Activated CD8-positive, alpha-beta memory T cell treated with anti-CD3 and anti-CD28 coated beads, Interleukin-2, amount 50 U/mL, for 24 hours (primary cell): ENCODE data around the gene EFNA3.

Source experiments
- DNase-seq: peaks from one replicate; pipeline ENCODE4 v3.0.0-alpha.2; 2020; ENCODE audit errors: extremely low read depth

The EFNA3 gene

GRCh38 chr1:155078469-155079209, at the start of gene EFNA3:
Gene EFNA3, plus strand, starts transcription at chr1:155078837. Its CDS starts 105 bp downstream, at chr1:155078942.
- DNase-seq = no peak

DNA sequence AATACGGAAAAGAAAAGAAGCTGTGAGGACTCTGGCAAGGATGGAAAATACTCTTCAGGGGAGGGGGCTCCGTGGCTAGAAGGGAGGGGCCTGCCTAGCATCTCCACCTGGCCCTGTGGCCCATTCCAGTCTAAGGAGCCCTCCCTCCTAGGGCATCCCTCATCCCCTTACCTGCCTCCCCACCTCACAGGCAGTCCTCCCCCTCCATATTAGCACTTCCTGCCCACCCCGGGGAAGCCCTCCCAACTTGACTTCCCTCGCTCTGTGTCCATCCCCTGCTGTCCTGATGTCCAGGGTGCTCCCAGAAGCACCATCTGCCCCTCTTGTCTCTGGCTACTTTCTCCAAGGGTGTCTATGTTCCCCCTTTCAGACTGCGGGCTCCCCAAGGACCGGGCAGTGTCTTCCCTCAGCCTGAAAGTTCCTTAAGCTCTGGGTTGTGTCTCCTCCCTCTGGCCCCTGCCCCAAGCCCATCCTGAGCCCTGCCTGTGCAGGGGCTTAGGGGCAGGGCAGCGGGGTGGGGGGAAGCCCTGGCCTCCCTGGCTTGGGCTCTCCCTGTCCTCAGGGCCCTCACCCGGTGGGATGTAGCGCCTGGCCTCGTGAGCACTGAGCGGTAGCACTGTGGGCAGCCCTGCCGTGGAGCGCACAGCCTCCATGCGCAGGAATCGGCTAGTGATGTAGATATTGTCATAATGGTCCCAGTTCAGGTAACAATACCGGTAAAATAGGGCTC, 49.0 kb upstream of the EFNA3 start:
- DNase-seq = no peak

DNA sequence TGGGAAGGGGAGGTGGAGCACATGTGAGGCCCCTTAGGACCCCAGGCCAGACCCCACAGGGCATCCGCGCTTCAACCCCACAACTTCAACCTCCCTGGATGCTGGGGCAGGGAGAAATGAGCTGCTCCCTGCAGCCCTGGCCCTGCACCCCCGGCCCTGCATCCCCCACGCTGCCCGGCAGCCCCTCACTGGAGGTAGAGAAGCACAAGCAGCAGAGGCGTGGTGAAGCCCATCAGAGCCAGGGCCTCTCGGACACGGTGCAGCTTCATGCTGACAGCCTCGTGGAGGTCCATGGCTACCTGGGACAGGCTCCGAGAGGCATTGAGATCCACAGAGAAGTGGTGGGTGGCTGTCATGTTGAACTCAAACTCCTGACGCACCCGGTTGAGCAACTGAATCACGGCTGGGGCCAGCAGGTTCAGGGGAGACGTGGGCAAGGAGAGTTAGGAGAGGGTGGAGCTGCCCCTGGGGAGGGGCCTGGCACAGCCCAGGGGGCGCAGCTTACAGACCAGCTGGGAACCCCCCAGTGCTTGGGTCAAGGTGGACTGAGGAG, 48.3 kb upstream of the EFNA3 start:
- no peak for DNase-seq

GRCh38 chr1:155030899-155031298, 47.7 kb upstream of the EFNA3 start:
- DNase-seq = no peak

DNA sequence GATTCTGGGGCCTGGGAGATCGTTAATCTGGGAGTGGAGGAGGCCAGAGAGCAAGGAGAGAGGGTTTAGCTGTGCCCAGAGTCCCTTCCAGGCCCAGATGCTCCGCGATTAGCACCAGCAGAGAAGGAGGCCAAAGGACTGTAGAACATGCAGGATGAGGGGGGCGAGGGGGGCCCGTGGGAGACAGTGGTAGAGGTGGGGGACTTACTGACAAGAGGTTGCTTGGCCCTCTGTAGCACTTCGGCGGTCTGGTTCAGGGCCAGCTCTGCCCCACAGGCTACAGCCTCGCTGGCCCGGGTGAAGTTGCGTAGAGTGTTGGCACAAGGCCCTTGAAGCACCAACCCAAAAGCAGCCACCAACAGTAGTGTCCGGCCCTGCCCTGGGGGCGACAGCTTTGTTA, 45.8 kb upstream of the EFNA3 start:
- DNase-seq = no peak

DNA sequence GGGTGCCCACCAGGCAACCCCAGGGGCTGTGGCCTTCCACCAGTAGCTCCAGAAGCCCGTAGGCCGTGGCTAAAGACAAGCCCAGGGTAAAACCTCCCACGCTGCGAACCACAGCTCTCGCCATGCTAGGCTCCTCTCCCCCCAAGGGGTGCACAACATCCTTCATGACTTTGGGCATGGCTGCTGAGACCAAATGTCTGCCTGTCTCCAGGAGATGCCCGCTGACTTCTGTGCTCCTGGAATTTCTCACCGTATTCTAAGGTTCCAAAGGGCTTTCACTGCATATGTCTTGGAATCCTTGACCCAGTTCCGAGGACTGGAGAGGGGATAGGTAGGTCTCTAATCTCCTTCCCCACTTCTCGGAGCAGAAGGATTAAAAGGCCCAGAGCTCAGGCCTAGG, 45.1 kb upstream of the EFNA3 start, which contains the start of the genes DCST1 and DCST2:
Gene DCST1, plus strand, starts transcription at position 301 of the 400 bp plus-strand sequence. CDS start 213 bp downstream, outside the sequence.
Gene DCST2, minus strand, starts transcription at position 258 of the 400 bp plus-strand sequence. Its CDS starts 80 bp downstream, at position 178.
- DNase-seq = no peak

GRCh38 chr1:155034318-155035208, 44.1 kb upstream of the EFNA3 start:
- DNase-seq = no peak

DNA sequence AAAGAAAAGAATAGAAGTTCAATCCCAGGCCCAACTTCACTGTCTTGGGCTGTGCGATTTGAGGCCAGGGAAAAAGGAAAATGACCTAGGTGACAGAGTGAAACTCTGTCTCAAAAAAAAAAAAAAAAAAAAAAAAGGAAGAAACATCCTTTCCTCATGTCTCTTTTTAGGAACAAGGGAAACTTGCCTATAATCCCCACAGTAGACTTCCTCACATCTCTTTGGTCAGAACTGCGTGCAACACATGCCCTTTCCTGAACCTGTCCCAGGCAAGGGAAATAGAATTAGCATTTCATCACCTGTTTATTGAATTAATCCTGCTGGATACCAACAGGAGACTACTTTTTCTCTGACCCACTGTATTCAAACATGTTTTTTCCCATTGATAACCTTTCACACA, 42.7 kb upstream of the EFNA3 start:
- DNase-seq = no peak

DNA sequence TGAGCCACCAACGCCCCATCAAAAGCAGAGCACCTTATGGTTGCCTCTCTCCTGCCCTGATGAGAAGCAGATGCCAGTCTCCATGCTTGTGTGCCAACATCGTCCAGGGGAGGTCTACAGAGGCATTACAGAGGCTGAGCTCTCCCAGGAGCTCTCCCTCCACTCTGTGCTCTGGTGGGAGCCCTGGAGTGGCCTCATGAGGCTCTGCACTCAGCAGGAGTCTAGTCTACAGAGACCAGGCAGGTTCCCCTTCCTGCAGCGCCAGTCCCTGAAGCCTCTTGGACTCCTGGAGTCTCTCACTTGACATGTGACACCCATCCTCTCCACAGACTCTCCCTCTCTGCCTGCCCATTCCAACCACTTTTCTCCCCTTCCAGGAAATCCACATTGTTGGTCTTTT, 41.6 kb upstream of the EFNA3 start:
- DNase-seq = no peak

DNA sequence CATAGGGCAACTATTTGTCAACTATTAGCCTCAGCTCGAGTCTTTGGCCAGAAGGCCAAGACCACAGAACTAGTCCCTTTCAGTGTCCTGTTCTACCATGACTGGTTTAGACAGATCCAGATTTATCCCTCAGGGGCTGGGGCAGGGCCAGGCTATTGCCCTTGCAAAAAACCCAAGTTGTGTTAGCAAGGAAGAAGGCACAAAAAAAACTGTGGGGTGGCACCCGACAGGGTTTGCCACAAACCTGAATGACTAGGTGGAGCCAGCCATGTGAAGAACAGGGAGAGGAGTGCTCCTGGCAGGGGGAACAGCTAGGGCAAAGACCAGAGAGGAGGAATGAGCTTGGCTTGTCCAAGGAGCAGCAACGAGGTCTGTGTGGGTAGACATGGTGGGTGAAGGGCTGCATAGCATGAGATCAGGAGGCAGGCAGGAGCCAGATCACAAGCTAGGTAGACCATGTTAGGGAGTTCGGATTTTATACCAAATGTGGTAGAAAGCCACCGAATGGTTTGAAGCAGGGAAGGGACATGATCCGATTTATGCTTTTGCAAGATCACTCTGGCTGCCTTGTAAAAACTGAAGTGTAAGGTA, 40.7 kb upstream of the EFNA3 start:
- DNase-seq = no peak

DNA sequence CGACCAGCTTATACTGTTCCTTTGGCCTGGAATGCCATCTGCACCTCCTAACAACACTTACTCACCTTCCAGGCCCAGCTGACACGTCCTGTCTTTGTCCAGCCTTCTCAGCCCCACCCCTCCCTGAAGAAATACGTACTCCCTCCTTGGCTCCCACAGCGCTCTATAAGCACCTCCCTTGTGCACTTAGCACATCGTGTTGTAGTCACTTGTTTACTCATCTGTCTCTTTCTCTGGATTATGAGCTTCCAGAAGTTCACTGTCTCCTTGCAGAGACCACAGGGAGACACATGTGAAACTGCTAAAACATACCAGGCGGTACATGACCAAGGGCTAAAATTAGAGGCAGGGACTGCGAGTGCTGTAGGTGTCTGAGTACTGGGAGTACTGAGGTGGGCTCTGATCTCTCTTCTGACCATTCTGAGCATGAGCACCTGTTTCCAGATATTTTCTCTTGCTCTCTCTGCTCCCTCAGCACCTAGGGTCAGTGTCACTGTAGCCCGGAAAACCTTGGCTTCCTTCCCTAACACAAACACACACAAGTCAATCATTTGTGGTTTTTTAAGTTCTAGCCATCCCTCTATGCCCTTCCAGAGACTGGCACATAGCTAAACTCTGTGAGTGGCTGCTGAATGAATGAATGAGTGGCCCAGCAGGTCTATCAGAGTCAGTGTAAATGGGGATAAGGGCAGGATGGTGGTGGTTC, 39.9 kb upstream of the EFNA3 start:
- DNase-seq = no peak

DNA sequence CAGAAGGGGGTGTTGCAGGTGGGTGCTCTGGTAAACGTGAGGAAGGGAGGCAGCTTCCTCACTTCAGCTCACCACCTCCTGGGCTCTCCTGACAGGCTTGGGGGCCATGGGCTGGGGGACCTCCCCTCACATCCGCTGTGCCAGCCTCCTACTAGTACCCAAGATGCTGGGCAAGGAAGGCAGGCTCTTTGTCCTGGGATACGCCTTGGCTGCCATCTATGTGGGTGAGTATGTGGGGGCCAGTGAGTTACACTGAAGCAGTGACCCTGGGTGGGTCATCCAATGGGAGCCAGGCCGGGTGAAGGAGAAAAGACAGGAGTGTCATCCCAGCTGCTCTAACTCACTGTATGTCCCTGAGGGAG, 39.3 kb upstream of the EFNA3 start:
- DNase-seq = no peak

DNA sequence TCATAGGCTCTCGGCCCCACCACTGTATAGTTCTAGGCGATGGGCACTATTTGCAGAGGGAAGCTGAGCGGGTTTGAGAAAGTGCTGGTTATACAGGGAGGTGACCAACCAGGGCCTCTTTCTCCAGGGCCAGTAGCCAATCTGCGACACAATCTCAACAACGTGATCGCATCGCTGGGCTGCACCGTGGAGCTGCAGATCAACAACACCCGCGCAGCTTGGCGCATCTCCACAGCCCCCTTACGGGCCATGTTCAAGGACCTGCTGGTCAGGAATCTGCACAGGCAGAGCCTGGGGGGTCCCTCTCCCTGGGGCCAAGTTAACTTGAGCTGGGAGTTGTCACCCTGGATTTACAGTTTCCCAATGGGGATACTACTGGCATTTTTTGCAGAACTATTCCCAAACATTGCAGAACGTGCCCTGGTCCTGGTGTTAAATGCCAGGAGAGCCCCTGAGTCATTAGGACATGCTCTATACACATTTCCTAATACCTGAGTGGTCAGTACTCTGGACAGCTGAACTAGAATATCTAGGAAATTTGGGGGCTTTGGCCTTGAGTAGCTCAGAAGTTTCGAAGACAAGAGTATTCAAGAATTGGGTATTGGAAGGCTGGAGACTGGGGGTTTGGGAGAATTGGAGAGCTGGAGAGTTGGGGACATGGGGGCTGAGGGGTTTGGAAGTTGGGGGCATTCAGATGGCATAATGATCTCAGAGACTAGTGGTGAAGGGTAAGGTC, 38.1 kb upstream of the EFNA3 start:
- no peak for DNase-seq

DNA sequence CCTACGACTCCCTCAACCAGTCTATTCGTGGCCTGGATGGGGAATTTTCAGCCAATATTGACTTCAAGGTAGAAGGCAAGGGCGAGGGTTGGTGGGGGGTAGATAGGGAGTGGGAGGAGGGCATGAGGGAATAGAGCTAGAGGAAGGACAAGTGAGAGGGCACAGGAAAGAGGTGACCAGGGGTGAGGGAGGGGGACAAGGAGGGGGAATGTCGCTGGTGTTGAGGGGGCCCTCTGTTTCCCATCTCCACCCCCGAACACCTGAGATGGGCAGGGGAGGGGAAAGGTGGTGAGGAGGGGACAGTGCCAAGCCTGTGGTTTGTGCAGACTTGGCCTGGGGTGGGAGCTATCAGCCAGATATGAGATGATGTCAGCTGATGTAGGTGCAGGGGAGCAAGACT, 35.8 kb upstream of the EFNA3 start:
- DNase-seq = no peak

- no peak for DNase-seq
Measured at GRCh38 chr1:155043301-155043702, 35.3 kb upstream of the EFNA3 start.

DNA sequence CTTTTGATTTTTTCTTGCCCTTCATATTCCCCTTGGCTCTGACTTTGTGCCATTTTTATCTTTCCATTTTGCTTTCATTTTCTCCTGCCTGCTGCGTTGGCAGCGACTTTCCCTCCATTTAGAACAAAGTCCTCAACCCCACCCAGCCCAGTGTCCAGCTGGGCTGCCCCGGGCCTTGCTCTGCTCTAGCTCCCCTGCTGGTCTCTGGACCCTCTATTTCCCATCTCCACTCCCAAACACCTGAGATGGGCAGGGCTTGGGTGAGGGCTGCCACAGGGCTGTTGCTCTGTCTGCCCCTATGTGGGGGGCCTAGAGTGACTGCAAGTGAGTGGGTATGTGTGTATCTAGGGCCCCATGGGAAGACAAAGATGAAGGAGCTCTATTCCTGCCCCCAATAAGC, 34.8 kb upstream of the EFNA3 start:
- no peak for DNase-seq

- no peak for DNase-seq
Measured at GRCh38 chr1:155044365-155044764, 34.3 kb upstream of the EFNA3 start.

DNA sequence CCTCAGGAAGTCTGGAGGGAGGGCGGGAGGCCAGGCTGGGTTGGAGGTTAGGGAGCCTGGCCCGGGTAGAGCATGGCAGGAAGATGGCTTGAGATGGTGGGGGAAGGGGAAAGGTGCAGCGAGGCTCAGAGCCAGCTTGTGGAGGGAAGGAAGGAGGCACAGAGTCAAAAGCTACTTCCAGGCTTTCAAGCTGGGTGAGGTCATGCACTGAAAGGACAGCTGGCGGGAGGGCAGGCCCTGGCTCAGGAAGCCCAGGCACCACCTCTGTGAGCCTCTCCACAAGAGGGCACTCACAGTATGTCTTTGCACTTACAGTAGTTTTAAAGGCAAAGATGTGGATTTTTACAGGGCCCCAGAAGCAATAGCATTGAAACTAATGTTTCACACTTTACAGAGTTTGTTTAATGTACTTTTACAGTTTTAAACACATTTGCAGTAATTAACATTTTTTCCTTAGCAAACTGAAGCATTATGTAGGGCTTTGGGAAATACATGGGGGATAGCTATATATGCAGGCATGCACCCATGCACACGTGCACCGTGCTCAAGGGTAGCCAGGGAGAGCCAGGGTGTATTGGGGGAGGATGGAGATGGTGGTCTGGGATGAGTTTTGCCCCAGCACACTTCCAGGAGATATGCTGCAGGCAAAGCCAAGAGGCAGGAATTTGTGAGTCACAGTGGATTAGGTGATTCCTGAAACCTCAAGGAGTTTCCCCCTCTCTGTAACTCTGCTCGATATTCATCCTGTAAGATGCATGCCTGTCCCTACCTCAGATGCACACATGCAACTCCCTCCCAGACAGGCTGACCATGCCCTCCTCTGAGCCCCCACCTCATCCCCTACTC, 33.6 kb upstream of the EFNA3 start:
- no peak for DNase-seq
